GM18508 (cell line): ENCODE data around the gene CHCHD3.

ENCODE experiments used
- ATAC-seq: cut with Tn5 transposase; IDR thresholded peaks from one replicate; pipeline ENCODE4 v1.9.1; 2021; ENCODE audit warnings: moderate number of reproducible peaks; ENCODE audit not compliant: insufficient read depth, unreplicated experiment

The CHCHD3 gene

GRCh38 chr7:132838313-132838712 lies 243.6 kb downstream of the CHCHD3 start:
- no peak for ATAC-seq

DNA sequence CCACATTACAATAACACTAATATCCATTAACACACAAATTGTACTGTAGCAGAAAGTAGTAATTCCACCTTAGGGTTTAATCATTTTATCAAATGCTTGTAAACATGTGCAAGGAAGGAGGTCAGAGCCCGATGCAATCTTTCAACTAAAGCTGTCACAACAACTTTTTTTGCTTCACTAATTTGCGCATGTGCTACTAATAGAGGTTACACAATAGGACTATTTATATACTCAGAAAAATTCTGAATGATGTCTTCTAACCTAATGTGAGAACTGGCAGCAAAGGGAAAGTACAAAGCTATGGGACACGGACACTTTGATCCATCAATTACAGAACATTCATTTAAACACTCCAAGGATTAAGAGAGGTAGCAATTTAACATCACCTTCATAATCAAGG lies 244.4 kb downstream of the CHCHD3 start:
- ATAC-seq, result no peak

- no peak for ATAC-seq
Observed at GRCh38 chr7:132836746-132837145, 245.1 kb downstream of the CHCHD3 start.

GRCh38 chr7:132830941-132831340 lies 250.9 kb downstream of the CHCHD3 start:
- ATAC-seq, result no peak

DNA sequence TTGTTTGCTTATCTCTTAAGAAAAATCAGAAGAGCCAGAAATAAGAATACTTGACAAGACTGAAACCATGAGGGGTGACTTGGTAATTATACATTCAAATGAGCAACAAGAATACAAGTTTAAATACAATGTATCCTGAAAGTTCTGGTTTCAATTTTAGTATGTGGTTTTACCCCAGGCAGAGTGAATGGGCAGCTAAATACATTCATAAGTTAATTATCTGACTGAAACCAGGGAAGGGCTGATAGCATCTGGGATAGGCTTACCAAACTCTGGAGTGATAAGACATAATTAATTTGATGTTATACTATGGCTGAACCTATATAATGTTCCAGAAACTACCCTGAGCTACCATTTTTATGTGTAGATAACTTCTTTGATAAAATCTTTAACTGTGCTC lies 253.4 kb downstream of the CHCHD3 start:
- ATAC-seq, result no peak

GRCh38 chr7:132825932-132826835 lies 255.7 kb downstream of the CHCHD3 start:
- no peak for ATAC-seq

DNA sequence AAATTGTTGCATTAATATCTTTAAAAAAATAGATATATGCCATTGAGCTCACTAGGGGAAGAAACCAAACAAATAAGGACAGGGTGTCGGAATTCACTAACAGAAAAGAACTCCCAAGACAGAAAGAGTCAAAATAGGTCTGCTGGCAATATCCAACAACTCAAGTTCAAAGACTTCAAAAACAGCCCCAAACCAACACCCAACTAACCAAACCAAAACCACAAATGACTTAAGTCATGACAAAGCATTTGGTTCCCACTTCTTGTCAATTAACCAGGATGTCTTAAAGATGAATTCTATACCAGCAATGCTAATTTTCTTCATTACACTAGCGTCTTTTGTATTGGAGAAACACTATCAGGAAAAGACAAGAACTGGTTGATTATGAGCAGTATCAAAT lies 256.7 kb downstream of the CHCHD3 start:
- ATAC-seq, result no peak

DNA sequence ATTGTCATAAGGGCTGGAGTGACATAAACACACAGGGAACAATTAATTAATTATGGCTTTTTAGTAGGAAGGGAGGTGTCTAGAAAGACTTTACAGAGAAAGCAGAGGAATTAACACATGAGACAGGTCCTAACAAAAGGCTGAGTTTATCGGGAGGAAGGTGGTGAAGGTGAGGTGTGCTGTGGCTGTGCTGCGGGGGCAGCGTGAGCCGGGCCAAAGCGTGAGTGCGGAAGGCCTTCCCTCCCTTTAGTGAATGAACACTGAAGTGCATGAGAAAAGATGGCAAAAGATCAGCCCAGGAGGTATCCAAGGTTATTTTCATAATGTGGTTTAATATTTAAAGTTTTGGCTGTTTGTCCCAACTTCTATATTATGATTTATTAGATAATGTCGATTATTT lies 262.2 kb downstream of the CHCHD3 start:
- no peak for ATAC-seq

DNA sequence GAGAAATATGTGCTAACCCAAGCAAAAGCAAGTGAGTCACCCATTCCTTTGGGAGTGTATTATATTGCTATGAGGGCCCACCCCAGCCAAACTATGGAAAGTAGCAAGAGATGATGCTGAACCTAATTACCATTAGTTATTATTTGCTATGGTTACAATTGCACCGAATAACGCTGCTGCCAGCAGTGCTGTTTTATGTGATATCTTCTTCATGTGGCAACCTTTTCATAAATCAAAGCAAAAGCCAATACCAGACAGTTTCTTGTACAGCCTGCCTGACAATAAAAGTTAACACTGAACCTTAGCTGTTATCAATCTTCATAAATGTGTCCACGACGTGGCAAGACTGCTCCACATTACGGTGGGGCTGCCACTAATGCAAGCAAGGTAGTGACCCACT lies 263.9 kb downstream of the CHCHD3 start:
- ATAC-seq, result no peak

GRCh38 chr7:132815696-132816311 lies 266.1 kb downstream of the CHCHD3 start:
- no peak for ATAC-seq

DNA sequence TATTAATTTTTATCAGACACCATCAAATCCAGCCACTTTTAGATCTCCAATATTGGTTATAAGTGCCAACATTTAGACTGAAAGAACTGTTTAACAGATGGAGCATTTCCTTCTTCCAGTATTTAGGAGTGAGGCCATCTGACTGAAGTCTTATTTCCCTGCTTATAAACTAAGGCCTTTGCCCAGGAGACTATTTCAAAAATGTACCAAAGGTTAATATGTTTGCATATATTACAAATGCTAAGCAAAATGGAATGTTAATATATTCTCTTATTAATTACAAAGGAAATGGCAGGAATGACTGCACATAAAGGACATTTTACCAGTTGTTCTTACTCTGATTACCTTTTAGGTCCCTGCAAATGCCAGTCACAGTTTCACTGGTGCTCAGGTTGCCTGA lies 266.8 kb downstream of the CHCHD3 start:
- ATAC-seq, result no peak

GRCh38 chr7:132810561-132810960 lies 271.3 kb downstream of the CHCHD3 start:
- no peak for ATAC-seq

- no peak for ATAC-seq
Observed at GRCh38 chr7:132806834-132807233, 275.1 kb downstream of the CHCHD3 start.

DNA sequence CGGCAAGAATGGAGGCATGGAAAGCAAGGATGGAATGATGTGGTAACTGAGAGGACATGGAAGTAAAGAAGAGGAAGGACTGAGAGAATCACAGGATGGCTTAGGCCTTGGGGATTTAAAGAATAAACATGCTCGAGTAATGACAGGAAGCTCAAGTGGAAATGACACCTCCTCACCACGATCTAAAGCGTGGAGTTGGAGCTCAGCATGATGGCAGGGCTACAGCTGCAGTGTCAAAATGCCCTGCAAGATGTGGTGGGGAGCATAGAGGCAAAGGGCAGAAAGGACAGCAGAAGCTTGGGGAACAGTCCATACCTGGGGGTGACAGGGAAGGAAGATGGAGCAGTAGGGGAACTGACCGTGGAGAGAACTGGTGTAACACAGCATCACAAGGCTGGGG lies 276.1 kb downstream of the CHCHD3 start:
- ATAC-seq, result no peak

GRCh38 chr7:132804849-132805485 lies 276.9 kb downstream of the CHCHD3 start:
- no peak for ATAC-seq

- no peak for ATAC-seq
Observed at GRCh38 chr7:132800522-132800921, 281.4 kb downstream of the CHCHD3 start.

DNA sequence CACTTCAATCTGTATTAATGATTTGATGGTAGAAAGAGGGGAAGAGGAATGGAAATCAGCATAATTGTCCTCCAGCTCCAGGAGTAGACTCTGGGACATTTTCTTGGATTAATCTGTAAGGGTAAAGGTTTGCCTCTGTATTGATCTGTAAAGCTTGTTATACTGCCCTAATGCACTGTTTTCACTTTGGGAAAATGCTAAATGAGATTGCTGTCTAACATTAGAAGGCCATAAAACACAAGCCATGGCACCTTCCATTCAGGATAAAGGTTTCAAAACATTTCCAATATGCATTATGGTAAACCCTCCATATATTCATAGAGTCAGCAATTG lies 282.8 kb downstream of the CHCHD3 start:
- ATAC-seq, result no peak

DNA sequence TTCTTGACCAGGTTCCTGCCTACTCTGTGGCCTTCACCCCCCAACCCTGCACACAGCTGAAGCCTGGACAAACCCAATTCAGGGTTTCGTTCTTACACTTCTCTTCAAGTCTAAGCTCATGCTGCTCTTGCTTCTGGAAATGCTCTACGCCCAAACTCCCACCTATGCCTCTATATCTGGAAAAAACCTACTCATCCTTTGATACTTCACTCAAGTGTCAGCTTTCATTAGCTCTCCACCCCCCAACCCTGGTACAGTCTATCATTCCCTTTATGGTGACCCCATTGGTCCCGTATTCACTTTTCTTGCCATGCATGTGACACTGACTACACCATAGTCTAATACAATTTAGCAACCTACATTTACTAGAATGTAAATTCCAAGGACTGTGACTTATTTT lies 284.7 kb downstream of the CHCHD3 start:
- no peak for ATAC-seq

- ATAC-seq, result no peak
Observed at GRCh38 chr7:132793474-132793873, 288.4 kb downstream of the CHCHD3 start.

DNA sequence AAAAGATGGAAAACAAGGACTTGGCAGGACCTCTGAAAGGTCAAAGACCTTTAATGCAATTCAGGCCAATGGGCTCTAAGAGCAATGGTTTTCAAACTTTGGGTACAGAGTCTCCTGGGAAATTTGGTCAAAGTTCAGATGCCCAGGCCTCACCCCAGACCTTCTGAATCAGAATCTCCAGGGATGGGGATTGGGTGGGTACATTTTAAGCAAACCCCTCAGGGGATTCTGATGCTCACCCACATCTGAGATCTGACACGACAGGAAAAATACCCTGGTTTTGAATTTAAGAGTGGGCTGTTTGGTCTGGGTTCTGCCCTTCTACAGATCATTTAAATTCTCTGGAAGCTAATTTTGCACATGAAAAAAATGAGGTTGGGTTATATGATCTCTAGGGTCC lies 290.9 kb downstream of the CHCHD3 start:
- ATAC-seq, result no peak

GRCh38 chr7:132790104-132790503 lies 291.8 kb downstream of the CHCHD3 start:
- no peak for ATAC-seq

GRCh38 chr7:132789281-132789680 lies 292.6 kb downstream of the CHCHD3 start:
- no peak for ATAC-seq
